Effector memory CD8-positive, alpha-beta T cell (primary cell): ENCODE results near the gene TAF13.
"Not testable (repeated sequence)": the region's sequence is repeated elsewhere in the genome, so short reads cannot be mapped to it uniquely, and the experiment has no call there.

Experiments
- ATAC-seq: fragments of 150-1000 bp; cut with Tn5 transposase; replicated peaks from 2 replicates; pipeline ENCODE4 v1.10.0; 2021; ENCODE audit warnings: mild to moderate bottlenecking, moderate library complexity
- DNase-seq, 3 experiments: peaks; one replicate each; pipeline ENCODE4 v3.0.0; 2021
- H3K27ac Mint-ChIP-seq, 2 donors: one replicate each; pipeline ENCODE4 v1.8.0; 2022; ENCODE audit warnings: mild to moderate bottlenecking in 2 of 2, mixed read lengths in 2 of 2, moderate library complexity in 2 of 2
- H3K27me3 Mint-ChIP-seq, 2 donors: one replicate each; pipeline ENCODE4 v1.8.0; 2022; ENCODE audit warnings: mixed read lengths in 2 of 2
- H3K36me3 Mint-ChIP-seq: one replicate; pipeline ENCODE4 v1.8.0; 2022; ENCODE audit warnings: mild to moderate bottlenecking, moderate library complexity, mixed read lengths; ENCODE audit not compliant: insufficient read depth
- H3K4me1 Mint-ChIP-seq, 2 donors: one replicate each; pipeline ENCODE4 v1.8.0; 2022; ENCODE audit warnings: low read depth in 2 of 2, mixed read lengths in 2 of 2
- H3K4me3 Mint-ChIP-seq, 2 donors: one replicate each; pipeline ENCODE4 v1.8.0; 2022; ENCODE audit warnings: mild to moderate bottlenecking in 2 of 2, mixed read lengths in 2 of 2, moderate library complexity in 2 of 2
- H3K9me3 Mint-ChIP-seq, 2 donors: one replicate each; pipeline ENCODE4 v1.8.0; 2022; ENCODE audit warnings: mixed read lengths in 2 of 2

The TAF13 gene

GRCh38 chr1:109084563-109085517 is 9.0 kb upstream of the TAF13 start:
- no peaks in the 10 kb centered on the region for H3K27me3 Mint-ChIP-seq
- DNase-seq (no peak), ATAC-seq (no peak)
- no peak overlapping the region for H3K4me3 Mint-ChIP-seq
- H3K4me1 Mint-ChIP-seq: no peaks in the 10 kb centered on the region
- H3K9me3 Mint-ChIP-seq: no peaks in the 10 kb centered on the region
- H3K27ac Mint-ChIP-seq: no peak overlapping the region
- peaks cover 6% of the 10 kb centered on the region for H3K36me3 Mint-ChIP-seq

DNA sequence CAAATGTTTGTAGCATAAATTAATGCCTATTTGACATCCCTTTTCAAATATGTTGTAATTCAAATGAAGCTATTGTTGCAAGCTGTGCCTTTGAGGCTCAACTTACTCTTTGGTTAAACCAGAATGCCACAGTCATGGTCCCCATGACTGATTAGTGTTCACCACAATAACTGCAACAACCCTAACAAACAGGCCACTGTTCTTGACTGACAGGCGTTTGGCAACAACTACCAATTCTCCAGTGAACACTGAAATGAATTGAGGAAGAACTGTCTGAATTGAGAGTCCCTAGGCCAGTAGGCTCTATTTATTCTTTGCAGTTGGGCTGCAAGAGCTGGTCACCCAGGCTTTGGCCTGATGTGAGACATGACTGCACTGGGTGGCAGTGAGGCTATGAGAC is 8.1 kb upstream of the TAF13 start:
- Mint-ChIP-seq H3K4me3 (no peak overlapping the region), H3K27ac (no peak overlapping the region), H3K9me3 (no peaks in the 10 kb centered on the region), H3K4me1 (no peaks in the 10 kb centered on the region), H3K36me3 (no peaks in the 10 kb centered on the region), H3K27me3 (no peaks in the 10 kb centered on the region)
- DNase-seq: no peak
- no peak for ATAC-seq

DNA sequence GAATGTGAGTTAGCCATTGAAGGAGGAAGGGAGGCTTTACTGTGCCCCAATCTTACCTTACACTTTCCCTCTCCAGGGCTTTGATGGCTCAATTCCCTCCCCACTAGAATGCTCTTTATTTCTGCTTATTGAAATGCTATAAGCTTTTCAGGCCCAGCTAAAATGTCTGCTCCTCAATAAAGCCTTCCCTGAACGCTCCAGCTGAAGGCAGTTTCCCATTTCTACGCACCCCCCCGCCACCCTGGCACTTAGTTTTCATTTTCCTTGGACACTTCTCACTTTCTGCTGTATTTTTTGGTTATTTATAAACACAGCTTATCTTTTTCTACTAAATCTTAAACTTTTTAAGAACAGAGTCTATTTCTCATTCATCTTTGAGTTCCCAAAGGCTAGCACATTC is 7.7 kb upstream of the TAF13 start:
- DNase-seq: no peak
- ATAC-seq: no peak
- Mint-ChIP-seq H3K36me3 (no peaks in the 10 kb centered on the region), H3K27me3 (no peaks in the 10 kb centered on the region), H3K4me3 (no peak overlapping the region), H3K9me3 (no peaks in the 10 kb centered on the region), H3K4me1 (no peaks in the 10 kb centered on the region), H3K27ac (no peak overlapping the region)

GRCh38 chr1:109080441-109081082 is 4.8 kb upstream of the TAF13 start:
- peaks cover 5 to 6% of the 10 kb centered on the region in 2 donors for H3K4me1 Mint-ChIP-seq
- no peak for DNase-seq
- no peaks in the 10 kb centered on the region for H3K9me3 Mint-ChIP-seq
- ATAC-seq: no peak
- H3K36me3 Mint-ChIP-seq: peaks cover 5% of the 10 kb centered on the region
- no peak overlapping the region for H3K4me3 Mint-ChIP-seq
- H3K27me3 Mint-ChIP-seq: no peaks in the 10 kb centered on the region
- H3K27ac Mint-ChIP-seq: no peak overlapping the region

- H3K9me3 Mint-ChIP-seq: no peaks in the 10 kb centered on the region
These were observed 3.4 kb upstream of the TAF13 start for GRCh38 chr1:109079240-109079622.

GRCh38 chr1:109078317-109078716 is 2.5 kb upstream of the TAF13 start:
- ATAC-seq: no peak
- H3K27ac Mint-ChIP-seq: no peak overlapping the region
- H3K36me3 Mint-ChIP-seq: peaks cover 12% of the 10 kb centered on the region
- no peaks in the 10 kb centered on the region for H3K27me3 Mint-ChIP-seq
- H3K9me3 Mint-ChIP-seq: no peaks in the 10 kb centered on the region
- no peak overlapping the region for H3K4me3 Mint-ChIP-seq
- DNase-seq: no peak
- peaks cover 6 to 19% of the 10 kb centered on the region in 2 donors for H3K4me1 Mint-ChIP-seq

More at GRCh38 chr1:109079240-109079622, 3.4 kb upstream of the TAF13 start:
- Mint-ChIP-seq H3K4me3 (no peak overlapping the region), H3K4me1 (peaks cover 6 to 18% of the 10 kb centered on the region in 2 donors), H3K27ac (no peak overlapping the region), H3K36me3 (peaks cover 5% of the 10 kb centered on the region), H3K27me3 (no peaks in the 10 kb centered on the region)
- no peak for ATAC-seq
- no peak for DNase-seq

GRCh38 chr1:109069294-109069693 is 6.5 kb downstream of the TAF13 start:
- Mint-ChIP-seq H3K27me3 (no peaks in the 10 kb centered on the region), H3K4me3 (no peak overlapping the region), H3K27ac (no peak overlapping the region), H3K36me3 (peaks cover 44% of the 10 kb centered on the region), H3K4me1 (peaks cover 3 to 5% of the 10 kb centered on the region in 2 donors), H3K9me3 (no peaks in the 10 kb centered on the region)
- DNase-seq (no peak), ATAC-seq (no peak)

GRCh38 chr1:109067883-109068282 is 7.9 kb downstream of the TAF13 start:
- Mint-ChIP-seq H3K9me3 (no peaks in the 10 kb centered on the region), H3K4me1 (peaks cover 2 to 4% of the 10 kb centered on the region in 2 donors), H3K27me3 (no peaks in the 10 kb centered on the region), H3K4me3 (no peak overlapping the region), H3K36me3 (peaks cover 46% of the 10 kb centered on the region), H3K27ac (no peak overlapping the region)
- ATAC-seq (no peak), DNase-seq (no peak)

DNA sequence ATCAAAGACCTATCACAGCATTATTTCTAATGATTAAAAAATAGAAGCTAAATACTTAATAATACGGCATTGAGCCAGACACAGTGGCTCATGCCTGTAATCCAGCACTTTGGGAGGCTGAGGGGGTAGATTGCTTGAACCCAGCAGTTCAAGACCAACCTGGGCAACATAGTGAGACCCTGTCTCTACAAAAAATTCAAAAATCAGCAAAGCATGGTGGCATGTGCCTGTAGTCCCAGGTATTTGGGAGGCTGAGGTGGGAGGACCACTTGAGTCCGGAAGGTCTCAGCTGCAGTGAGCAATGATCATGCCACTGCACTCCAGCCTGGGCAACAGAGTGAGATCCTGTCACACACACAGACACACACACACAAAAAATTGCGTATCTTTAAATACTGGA is 10.7 kb downstream of the TAF13 start:
- H3K4me3 Mint-ChIP-seq: no peak overlapping the region
- H3K27ac Mint-ChIP-seq: peak overlapping the region in 1 of 2 donors; percentile 77
- H3K36me3 Mint-ChIP-seq: peaks cover 35% of the 10 kb centered on the region
- no peaks in the 10 kb centered on the region for H3K4me1 Mint-ChIP-seq
- DNase-seq: no peak
- no peaks in the 10 kb centered on the region for H3K27me3 Mint-ChIP-seq
- H3K9me3 Mint-ChIP-seq: no peaks in the 10 kb centered on the region
- ATAC-seq: no peak

DNA sequence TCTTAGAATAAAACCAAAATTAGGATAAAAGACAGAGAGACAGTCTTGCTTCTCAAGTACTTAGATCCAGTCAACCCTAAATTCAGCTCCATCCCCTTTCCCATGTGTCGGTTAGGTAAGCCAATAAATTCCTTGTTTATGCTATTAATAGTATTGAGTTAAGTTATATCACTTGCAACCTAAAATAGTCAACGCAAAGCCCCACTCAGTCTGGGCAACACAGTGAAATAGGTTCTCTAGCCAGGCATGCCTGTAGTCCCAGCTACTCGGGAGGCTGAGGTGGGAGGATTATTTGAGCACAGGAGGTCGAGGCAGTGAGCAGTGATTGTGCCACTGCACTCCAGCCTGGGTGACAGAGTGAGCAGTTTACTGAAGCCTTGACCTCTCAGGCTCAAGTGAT is 14.6 kb downstream of the TAF13 start:
- DNase-seq: no peak
- no peak for ATAC-seq
- no peaks in the 10 kb centered on the region for H3K4me1 Mint-ChIP-seq
- H3K4me3 Mint-ChIP-seq: no peak overlapping the region
- H3K27ac Mint-ChIP-seq: no peak overlapping the region
- H3K9me3 Mint-ChIP-seq: no peaks in the 10 kb centered on the region
- no peaks in the 10 kb centered on the region for H3K27me3 Mint-ChIP-seq
- peaks cover 34% of the 10 kb centered on the region for H3K36me3 Mint-ChIP-seq

DNA sequence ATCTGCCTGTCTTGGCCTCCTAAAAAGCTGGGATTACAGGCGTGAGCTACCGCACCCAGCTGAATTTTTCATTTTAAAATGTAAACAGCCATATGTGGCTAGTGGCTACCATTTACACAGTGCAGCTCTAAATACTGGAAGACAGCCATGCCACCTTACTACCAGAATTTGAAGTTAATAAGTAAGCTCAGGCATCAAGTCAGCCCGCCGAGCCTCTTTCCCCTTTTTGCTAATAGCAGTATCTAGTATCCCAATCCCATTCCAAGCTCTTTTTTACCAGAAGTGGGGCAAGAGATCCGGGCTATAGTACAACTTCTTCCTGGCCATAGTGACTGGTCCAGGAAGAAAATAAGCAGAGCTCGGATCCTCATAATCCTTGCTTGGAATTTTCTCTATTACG is 15.1 kb downstream of the TAF13 start:
- no peaks in the 10 kb centered on the region for H3K9me3 Mint-ChIP-seq
- DNase-seq (no peak), ATAC-seq (no peak)
- H3K27me3 Mint-ChIP-seq: no peaks in the 10 kb centered on the region
- no peaks in the 10 kb centered on the region for H3K4me1 Mint-ChIP-seq
- no peak overlapping the region for H3K4me3 Mint-ChIP-seq
- peaks cover 31% of the 10 kb centered on the region for H3K36me3 Mint-ChIP-seq
- H3K27ac Mint-ChIP-seq: no peak overlapping the region

GRCh38 chr1:109059026-109059425 is 16.8 kb downstream of the TAF13 start:
- H3K4me1 Mint-ChIP-seq: no peaks in the 10 kb centered on the region

DNA sequence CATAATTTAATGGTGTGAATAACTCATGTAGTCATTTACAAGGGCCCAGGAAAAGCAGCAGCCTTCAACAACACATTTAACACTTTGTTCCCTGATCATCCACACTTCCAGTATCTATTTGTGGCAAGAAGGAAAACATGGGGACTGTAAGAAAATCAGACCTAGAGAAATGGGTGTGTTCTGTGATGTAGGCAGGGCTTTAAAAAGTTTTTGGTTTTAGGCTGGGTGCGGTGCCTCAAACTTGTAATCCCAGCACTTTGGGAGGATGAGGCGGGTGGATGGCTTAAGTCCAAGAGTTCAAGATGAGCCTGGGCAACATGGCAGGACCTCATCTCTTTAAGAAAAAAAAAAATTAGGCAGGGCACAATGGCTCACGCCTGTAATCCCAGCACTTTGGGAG is 19.7 kb downstream of the TAF13 start:
- Mint-ChIP-seq H3K27ac (no peak overlapping the region), H3K9me3 (no peaks in the 10 kb centered on the region)

More at GRCh38 chr1:109059026-109059425, 16.8 kb downstream of the TAF13 start:
- DNase-seq (no peak), ATAC-seq (no peak)
- no peaks in the 10 kb centered on the region for H3K27me3 Mint-ChIP-seq
- no peak overlapping the region for H3K27ac Mint-ChIP-seq
- no peaks in the 10 kb centered on the region for H3K9me3 Mint-ChIP-seq
- H3K36me3 Mint-ChIP-seq: peaks cover 16% of the 10 kb centered on the region
- no peak overlapping the region for H3K4me3 Mint-ChIP-seq

DNA sequence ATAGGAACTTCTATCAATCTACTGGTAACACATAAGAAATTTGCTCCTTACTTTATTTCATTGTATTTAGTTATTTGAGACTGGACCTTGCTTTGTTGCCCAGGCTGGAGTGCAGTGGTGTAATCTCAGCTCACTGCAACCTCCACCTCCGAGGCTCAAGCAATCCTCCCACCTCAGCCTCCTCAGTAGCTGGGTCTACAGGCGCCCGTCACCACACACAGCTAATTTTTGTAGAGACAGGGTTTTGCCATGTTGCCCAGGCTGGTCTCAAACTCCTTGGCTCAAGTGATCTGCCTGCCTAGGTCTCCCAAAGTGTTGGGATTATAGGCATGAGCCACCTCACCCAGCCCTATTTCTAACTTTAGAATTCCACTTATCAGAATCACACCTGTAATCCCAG is 23.7 kb downstream of the TAF13 start:
- DNase-seq, H3K4me3 Mint-ChIP-seq, H3K36me3 Mint-ChIP-seq, H3K4me1 Mint-ChIP-seq, H3K27me3 Mint-ChIP-seq, ATAC-seq, H3K27ac Mint-ChIP-seq, H3K9me3 Mint-ChIP-seq: not testable (repeated sequence)

More for the DNA sequence above, 19.7 kb downstream of the TAF13 start:
- H3K4me1 Mint-ChIP-seq: no peaks in the 10 kb centered on the region
- H3K36me3 Mint-ChIP-seq: no peaks in the 10 kb centered on the region
- H3K27me3 Mint-ChIP-seq: peaks cover 0 to 5% of the 10 kb centered on the region in 2 donors
- no peak for DNase-seq
- H3K4me3 Mint-ChIP-seq: no peak overlapping the region
- no peak for ATAC-seq
